OCI-LY1 (cell line): Measurements from ENCODE around the gene FGF14.

ENCODE experiments used
- EZH2 ChIP-seq: fragments of 200-600 bp; sonication (generic), shearing (Covaris generic); IDR thresholded peaks from 2 replicates; pipeline ENCODE4 v1.8.0; 2017; ENCODE audit warnings: borderline replicate concordance, mixed run types, mild to moderate bottlenecking, antibody characterized with exemption, low read length, moderate library complexity, mixed read lengths
- TF ChIP-seq, protein P1 (sequence below): fragments of 200-600 bp; sonication (generic), shearing (Covaris generic); IDR thresholded peaks from 2 replicates; pipeline ENCODE4 v1.5.1; 2017; ENCODE audit warnings: mild to moderate bottlenecking, antibody characterized with exemption, low read length, moderate library complexity, mixed read lengths

DNA sequence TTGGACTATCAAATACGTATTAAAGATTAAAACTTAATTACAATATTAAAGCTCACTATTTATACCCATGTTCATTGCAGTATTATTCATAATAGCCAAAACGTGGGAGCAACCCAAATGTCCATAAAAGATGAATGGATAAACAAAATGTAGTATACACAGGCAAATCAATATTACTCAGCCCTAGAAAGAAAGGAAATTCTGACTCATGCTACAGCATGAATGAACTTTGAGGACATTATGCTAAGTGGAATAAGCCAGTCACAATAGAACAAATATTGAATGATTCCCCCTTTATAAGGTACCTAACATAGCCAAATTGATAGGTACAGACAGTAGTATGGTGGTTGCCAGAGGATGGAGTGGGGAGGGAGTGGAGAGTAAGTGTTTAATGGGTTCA, 457.3 kb downstream of the FGF14 start:
- TF ChIP-seq, protein P1, sequence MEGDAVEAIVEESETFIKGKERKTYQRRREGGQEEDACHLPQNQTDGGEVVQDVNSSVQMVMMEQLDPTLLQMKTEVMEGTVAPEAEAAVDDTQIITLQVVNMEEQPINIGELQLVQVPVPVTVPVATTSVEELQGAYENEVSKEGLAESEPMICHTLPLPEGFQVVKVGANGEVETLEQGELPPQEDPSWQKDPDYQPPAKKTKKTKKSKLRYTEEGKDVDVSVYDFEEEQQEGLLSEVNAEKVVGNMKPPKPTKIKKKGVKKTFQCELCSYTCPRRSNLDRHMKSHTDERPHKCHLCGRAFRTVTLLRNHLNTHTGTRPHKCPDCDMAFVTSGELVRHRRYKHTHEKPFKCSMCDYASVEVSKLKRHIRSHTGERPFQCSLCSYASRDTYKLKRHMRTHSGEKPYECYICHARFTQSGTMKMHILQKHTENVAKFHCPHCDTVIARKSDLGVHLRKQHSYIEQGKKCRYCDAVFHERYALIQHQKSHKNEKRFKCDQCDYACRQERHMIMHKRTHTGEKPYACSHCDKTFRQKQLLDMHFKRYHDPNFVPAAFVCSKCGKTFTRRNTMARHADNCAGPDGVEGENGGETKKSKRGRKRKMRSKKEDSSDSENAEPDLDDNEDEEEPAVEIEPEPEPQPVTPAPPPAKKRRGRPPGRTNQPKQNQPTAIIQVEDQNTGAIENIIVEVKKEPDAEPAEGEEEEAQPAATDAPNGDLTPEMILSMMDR: no peak
- TF ChIP-seq EZH2: no peak
